Measurements from ENCODE around the gene HIVEP1. TPM values are rescaled to one million over a fixed set of nuclear protein-coding genes. Genes with fewer than 3 reads are reported as not detected.

The HIVEP1 gene
- total RNA-seq, 1 donor from 2014 or later: 45.4 TPM

- TF ChIP-seq CTCF (IDR thresholded peaks at IDR 0.05; ENCODE audit: insufficient read depth, low read length, poor library complexity, severe bottlenecking): no peak
Observed at GRCh38 chr6:12058172-12058961, 46.3 kb downstream of the HIVEP1 start.

GRCh38 chr6:12060780-12061609 lies 48.9 kb downstream of the HIVEP1 start:
- Histone ChIP-seq H3K36me3 (ENCODE audit: control insufficient read depth, insufficient read depth, low read length) (no peaks in the 10 kb centered on the region), H3K4me3 (ENCODE audit: low read depth, low read length) (peak overlapping the region; percentile 17), H3K27me3 (ENCODE audit: control insufficient read depth, insufficient read depth, low read length) (no peaks in the 10 kb centered on the region)
- TF ChIP-seq CTCF (IDR thresholded peaks at IDR 0.05; ENCODE audit: insufficient read depth, low read length, poor library complexity, severe bottlenecking): no peak
- peak; percentile 70 for DNase-seq (ENCODE audit: low read depth)

More at GRCh38 chr6:12058172-12058961, 46.3 kb downstream of the HIVEP1 start:
- DNase-seq (ENCODE audit: low read depth): no peak
- Histone ChIP-seq H3K36me3 (ENCODE audit: control insufficient read depth, insufficient read depth, low read length) (no peaks in the 10 kb centered on the region), H3K4me3 (ENCODE audit: low read depth, low read length) (no peak overlapping the region), H3K27me3 (ENCODE audit: control insufficient read depth, insufficient read depth, low read length) (no peaks in the 10 kb centered on the region)

- H3K27me3 ChIP-seq (ENCODE audit: control insufficient read depth, insufficient read depth, low read length): no peaks in the 10 kb centered on the region
- DNase-seq (ENCODE audit: low read depth): no peak
- no peaks in the 10 kb centered on the region for H3K36me3 ChIP-seq (ENCODE audit: control insufficient read depth, insufficient read depth, low read length)
- no peak overlapping the region for H3K4me3 ChIP-seq (ENCODE audit: low read depth, low read length)
- no peak for TF ChIP-seq CTCF (IDR thresholded peaks at IDR 0.05; ENCODE audit: insufficient read depth, low read length, poor library complexity, severe bottlenecking)
Observed at GRCh38 chr6:12062605-12063004, 50.5 kb downstream of the HIVEP1 start.

- DNase-seq (ENCODE audit: low read depth): no peak
- H3K36me3 ChIP-seq (ENCODE audit: control insufficient read depth, insufficient read depth, low read length): no peaks in the 10 kb centered on the region
- no peaks in the 10 kb centered on the region for H3K27me3 ChIP-seq (ENCODE audit: control insufficient read depth, insufficient read depth, low read length)
- TF ChIP-seq CTCF (IDR thresholded peaks at IDR 0.05; ENCODE audit: insufficient read depth, low read length, poor library complexity, severe bottlenecking): no peak
- H3K4me3 ChIP-seq (ENCODE audit: low read depth, low read length): no peak overlapping the region
Observed at GRCh38 chr6:12064131-12064530, 52.0 kb downstream of the HIVEP1 start.

GRCh38 chr6:12064538-12065071 lies 52.5 kb downstream of the HIVEP1 start:
- DNase-seq (ENCODE audit: low read depth): no peak
- Histone ChIP-seq H3K4me3 (ENCODE audit: low read depth, low read length) (no peak overlapping the region), H3K27me3 (ENCODE audit: control insufficient read depth, insufficient read depth, low read length) (no peaks in the 10 kb centered on the region), H3K36me3 (ENCODE audit: control insufficient read depth, insufficient read depth, low read length) (no peaks in the 10 kb centered on the region)
- TF ChIP-seq CTCF (IDR thresholded peaks at IDR 0.05; ENCODE audit: insufficient read depth, low read length, poor library complexity, severe bottlenecking): no peak
